HK-2 (cell line): ENCODE results near the gene CIC.

Experiments used
- DNase-seq: peaks from one replicate; pipeline ENCODE4 v3.0.0-alpha.2; 2018; ENCODE audit not compliant: unreplicated experiment

Gene CIC

DNA sequence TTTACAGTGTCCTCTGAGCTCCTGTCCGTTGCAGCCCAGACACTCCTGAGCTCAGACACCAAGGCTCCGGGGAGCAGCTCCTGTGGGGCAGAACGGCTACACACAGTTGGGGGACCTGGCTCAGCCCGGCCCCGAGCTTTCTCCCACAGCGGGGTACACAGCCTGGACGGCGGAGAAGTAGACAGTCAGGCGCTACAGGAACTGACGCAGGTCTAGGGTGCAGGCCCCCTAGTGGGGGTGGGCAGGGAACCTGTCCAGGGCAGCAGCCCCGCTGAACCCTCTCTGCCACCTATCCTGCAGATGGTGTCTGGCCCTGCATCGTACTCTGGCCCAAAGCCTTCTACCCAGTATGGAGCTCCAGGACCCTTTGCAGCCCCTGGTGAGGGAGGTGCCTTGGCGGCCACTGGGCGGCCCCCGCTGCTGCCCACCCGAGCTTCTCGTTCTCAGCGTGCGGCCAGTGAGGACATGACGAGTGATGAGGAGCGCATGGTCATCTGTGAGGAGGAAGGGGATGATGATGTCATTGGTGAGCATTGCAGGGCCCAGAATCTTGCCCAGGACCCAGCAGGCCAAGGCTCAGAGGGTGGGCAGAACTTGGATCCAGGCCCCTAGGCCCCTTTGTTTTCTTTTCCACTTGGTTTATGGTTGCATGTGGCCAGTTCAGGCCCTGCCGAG lies 20.0 kb downstream of the CIC start:
- no peak for DNase-seq

DNA sequence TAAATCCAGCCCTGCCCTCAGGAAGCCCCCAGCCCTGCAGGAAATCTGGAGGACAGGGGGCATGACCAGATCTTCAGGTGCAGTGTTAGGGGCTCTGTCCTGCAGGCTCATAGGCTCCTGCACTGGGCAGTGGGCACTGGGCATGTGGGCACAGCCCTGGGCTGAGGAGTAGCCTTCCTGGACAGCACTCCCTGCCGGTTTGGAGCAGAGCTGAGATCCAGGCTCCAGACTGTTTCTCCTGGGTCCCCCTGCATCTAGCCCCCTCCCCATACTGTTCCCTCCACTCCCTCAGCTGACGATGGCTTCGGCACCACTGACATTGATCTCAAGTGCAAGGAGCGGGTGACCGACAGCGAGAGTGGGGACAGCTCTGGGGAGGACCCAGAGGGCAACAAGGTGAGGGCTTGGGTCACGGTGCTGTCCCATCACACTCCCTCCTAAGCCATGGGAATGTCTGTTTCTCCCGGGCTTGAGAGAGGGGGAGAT lies 20.5 kb downstream of the CIC start:
- DNase-seq, result no peak

DNA sequence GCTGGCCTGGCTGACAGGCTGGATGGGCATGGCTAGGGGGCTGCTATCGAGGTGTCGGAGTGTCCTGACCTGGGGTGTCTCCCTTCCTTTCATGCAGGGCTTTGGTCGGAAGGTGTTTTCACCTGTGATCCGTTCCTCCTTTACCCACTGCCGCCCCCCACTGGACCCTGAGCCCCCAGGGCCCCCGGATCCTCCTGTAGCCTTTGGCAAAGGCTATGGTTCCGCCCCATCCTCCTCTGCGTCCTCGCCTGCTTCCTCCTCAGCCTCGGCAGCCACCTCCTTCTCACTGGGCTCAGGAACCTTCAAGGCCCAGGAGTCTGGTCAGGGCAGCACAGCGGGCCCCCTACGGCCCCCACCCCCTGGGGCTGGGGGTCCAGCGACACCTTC lies 21.1 kb downstream of the CIC start:
- no peak for DNase-seq

DNA sequence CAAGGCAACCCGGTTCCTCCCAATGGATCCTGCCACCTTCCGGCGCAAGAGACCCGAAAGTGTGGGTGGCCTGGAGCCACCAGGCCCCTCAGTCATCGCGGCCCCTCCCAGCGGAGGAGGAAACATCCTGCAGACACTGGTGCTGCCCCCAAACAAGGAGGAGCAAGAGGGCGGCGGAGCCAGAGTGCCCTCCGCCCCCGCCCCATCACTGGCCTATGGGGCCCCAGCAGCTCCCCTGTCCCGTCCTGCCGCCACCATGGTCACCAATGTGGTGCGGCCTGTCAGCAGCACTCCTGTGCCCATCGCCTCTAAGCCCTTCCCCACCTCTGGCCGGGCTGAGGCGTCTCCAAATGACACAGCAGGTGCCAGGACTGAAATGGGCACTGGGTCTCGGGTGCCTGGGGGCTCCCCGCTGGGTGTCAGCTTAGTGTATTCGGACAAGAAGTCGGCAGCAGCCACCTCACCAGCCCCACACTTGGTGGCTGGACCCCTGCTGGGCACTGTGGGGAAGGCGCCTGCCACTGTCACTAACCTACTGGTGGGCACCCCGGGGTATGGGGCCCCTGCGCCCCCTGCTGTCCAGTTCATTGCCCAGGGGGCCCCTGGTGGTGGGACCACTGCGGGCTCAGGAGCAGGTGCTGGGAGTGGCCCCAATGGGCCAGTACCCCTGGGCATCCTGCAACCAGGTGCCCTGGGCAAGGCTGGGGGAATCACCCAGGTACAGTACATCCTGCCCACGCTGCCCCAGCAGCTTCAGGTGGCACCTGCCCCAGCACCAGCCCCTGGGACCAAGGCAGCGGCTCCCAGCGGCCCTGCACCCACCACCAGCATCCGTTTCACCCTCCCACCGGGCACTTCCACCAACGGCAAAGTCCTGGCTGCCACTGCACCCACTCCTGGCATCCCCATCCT lies 21.7 kb downstream of the CIC start:
- peak; percentile 51 for DNase-seq

DNA sequence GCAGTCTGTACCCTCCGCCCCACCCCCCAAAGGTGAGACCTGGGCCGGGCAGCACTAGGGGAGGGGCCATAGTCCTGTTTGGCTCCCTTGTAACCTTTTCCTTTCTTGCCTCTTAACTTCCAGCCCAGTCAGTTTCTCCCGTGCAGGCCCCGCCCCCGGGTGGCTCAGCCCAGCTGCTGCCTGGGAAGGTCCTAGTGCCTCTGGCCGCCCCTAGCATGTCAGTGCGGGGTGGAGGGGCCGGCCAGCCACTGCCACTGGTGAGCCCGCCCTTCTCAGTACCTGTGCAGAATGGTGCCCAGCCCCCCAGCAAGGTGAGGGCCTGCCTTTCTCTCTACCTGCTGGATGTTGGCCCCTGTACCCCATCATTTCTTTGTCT lies 22.4 kb downstream of the CIC start:
- no peak for DNase-seq

DNA sequence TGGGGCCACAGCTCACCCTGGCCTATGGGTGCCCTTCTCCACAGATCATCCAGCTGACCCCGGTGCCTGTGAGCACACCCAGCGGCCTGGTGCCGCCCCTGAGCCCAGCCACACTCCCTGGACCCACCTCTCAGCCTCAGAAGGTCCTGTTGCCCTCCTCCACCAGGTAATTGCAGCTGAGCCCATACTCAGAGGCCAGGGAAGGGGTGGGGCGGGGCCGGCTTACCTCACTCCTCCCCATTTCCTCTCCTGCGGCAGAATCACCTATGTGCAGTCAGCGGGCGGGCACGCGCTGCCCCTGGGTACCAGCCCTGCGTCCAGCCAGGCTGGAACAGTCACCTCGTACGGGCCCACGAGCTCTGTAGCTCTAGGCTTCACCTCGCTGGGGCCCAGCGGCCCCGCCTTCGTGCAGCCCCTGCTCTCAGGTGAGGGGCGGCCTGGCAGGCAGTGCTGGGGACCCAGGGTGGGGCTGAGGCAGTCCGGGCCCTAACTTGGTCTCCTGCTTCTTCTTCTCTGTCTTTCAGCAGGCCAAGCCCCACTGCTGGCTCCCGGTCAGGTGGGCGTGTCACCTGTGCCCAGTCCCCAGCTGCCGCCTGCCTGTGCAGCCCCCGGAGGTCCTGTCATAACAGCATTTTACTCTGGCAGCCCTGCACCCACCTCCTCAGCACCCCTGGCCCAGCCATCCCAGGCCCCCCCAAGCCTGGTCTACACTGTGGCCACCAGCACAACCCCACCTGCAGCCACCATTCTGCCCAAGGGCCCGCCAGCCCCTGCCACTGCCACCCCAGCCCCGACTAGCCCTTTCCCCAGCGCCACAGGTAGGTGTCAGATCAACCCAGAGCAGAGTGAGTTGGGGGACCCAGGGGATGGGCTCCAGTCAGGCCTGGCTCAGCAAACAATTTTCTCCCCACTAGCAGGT lies 23.2 kb downstream of the CIC start:
- no peak for DNase-seq

DNA sequence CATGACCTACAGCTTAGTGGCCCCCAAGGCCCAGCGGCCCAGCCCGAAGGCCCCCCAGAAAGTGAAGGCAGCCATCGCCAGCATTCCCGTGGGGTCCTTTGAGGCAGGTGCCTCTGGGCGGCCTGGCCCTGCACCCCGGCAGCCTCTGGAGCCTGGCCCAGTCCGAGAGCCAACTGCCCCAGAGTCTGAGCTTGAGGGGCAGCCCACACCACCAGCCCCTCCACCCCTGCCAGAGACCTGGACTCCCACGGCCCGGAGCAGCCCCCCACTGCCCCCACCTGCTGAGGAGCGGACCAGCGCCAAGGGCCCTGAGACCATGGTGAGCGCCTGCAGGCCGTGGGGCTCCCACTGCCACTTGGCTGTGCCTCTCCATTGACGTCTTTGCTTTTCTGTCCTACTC lies 23.9 kb downstream of the CIC start:
- DNase-seq, result no peak

DNA sequence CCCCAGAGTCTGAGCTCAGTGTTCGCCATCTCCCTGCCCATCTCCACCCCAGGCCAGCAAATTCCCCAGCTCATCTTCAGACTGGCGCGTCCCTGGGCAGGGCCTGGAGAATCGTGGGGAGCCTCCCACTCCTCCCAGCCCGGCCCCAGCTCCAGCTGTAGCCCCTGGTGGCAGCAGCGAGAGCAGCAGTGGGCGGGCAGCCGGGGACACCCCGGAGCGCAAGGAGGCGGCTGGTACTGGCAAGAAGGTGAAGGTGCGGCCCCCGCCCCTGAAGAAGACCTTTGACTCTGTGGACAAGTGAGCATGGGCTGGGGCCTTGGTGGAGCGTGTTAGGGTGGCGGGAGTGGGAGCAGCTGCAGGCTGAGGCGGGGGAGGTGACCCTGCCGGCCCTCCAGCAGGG lies 24.5 kb downstream of the CIC start:
- no peak for DNase-seq

DNA sequence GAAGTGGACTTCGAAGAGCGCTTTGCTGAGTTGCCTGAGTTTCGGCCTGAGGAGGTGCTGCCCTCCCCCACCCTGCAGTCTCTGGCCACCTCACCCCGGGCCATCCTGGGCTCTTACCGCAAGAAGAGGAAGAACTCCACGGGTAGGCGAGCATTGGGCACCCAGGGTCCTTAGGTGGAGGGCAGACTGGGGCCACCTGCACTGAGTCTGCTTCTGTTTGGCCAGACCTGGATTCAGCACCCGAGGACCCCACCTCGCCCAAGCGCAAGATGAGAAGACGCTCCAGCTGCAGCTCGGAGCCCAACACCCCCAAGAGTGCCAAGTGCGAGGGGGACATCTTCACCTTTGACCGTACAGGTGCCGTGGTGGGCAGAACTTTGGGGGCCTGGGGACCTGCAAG lies 24.9 kb downstream of the CIC start:
- no peak for DNase-seq

DNA sequence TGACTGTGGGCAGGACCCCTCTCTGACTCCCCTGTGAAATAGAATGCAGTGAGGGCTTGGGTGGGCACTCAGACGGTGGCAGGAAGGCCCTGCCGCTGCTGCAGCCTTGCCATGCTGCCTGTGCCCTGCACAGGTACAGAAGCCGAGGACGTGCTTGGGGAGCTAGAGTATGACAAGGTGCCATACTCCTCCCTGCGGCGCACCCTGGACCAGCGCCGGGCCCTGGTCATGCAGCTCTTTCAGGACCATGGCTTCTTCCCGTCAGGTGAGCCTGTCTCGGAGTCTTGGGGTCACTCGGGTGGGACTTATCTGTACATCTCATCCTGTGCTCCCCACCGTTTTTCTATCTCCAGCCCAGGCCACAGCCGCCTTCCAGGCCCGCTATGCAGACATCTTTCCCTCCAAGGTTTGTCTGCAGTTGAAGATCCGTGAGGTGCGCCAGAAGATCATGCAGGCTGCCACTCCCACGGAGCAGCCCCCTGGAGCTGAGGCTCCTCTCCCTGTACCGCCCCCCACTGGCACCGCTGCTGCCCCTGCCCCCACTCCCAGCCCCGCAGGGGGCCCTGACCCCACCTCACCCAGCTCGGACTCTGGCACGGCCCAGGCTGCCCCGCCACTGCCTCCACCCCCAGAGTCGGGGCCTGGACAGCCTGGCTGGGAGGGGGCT lies 25.6 kb downstream of the CIC start:
- DNase-seq, result no peak

DNA sequence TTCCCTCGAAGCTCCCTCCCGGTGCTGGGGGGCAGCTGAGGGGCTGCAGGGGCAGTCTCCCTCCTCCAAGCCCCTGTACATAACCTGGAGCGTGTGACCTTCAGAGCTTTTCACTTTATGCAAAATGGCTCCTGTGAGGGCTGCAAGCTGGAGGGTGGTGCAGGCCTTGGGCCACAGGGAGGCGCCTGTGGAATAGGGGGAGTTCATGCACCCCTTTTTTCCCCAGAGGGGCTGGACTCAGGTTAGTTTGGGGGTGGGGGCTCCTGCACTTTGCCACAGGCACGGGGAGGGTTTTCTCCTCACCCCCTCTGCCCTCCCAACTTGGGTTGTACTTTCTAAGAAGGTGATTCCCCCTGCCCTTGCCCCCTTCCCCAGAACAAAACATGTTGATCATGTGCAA lies 26.3 kb downstream of the CIC start:
- no peak for DNase-seq

DNA sequence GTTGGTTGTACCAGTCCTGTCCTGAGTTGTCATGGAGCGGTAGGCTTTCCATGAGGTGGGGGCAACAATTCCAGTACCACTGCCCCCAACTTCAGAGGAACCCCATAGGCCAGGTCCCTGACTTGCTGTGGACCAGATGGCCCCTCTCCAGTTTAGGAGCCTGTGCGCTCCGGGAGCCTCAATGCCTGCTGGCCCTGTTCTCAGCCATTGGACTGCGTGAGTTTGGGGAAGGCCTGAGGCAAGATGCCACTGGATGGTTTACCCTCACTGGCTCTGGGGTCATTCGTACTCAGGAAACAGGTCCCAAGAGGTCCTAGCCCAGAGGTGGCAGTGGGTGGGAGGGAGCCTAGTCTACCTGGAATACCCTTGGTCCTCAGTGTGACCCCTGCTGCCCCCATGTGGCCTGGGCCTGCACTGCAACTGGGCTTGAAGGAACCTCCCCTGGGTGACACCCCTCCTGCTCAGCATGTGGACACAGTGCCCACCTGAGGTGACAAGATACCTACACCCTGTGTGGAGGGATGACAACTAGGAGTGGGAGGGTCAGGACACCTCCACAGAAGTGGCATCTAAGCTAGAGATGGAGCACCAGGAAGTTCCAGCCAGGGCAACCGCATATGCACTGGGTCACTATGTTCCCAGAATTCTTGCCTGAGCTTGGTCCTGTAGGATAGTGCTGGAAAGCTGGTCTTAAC lies 26.9 kb downstream of the CIC start:
- DNase-seq, result peak; percentile 87

DNA sequence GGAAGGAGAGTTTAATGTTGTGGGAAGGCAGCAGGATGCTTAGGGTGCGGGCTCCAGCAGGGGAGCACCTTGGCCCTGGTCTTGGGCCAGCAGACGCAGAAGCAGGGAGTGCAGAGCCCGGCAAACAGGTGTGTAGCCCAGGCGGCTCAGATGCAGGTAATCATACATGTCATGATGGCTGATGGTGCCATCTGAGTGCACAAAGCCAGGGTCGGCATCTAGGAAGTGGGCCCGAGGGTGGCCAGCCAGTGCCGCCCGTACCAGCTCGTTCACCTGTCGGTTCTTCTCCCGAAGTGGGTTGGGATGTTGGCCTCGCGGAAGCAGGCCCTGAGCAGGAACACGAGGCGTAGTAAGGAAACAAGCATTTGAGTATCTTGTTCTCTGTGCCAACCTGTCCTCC lies 28.0 kb downstream of the CIC start:
- no peak for DNase-seq

DNA sequence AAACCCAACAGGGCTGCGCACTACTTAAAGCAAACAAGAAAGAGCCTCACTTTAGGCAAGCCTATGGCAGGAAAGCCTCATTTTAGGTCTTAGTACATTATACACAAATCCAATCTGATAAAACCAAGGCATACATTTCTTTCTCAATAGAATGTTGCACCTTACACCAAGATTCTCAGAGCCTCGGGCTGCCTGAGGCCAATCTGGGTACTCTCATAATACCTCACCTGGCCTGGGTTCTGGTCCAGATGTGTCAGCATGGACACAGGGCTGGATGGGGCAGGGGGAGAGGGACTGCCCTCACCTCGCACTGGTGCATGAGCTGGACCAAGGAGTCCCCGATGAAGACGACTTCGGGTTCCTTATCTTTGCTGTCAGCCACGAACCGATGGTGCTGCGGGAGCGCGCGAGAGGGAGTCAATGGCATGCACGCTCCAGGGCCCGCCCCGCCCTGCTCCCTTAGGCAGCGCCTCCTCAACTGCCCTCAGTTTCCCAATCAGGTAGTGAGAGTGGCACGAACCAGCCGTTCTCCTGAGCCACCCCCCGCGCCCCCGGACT lies 32.7 kb downstream of the CIC start, which contains the start of gene PRR19:
PRR19 (plus strand) TSS at position 487 of the 558 bp plus-strand sequence. CDS start 7,453 bp downstream, outside the sequence.
- peak; percentile 40 for DNase-seq

DNA sequence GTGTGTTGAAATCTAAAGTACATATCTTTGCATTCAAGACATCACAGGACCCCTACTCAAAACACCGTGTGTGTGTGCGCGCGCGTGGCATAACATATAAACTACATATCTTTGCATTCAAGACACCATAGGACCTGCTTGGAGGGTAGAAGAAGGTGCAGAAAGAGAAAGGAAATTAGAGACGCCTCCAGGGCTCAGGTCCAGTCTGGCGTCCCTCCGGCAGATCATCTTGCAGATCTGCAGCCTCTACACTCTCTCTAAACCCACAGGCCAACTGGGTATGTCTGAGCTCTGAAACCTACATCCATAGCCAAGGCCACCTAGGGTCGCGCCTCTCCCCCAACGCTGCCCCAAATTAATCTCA lies 34.0 kb downstream of the CIC start:
- DNase-seq, result no peak

DNA sequence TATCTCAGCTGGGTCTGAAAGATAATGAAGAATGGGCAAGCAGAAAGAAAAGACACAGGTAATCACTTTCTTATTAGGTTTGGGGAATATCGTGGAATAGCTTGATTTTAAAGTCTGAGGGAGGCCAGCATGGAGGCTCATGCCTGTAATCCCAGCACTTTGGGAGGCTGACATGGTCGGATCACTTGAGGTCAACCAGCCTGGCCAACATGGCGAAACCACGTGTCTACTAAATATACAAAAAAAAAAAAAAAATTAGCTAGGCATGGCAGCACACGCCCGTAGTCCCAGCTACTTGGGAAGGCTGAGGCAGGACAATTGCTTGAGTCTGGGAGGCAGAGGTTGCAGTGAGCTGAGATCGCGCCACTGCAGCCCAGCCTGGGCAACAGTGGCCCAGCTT lies 34.8 kb downstream of the CIC start:
- no peak for DNase-seq

DNA sequence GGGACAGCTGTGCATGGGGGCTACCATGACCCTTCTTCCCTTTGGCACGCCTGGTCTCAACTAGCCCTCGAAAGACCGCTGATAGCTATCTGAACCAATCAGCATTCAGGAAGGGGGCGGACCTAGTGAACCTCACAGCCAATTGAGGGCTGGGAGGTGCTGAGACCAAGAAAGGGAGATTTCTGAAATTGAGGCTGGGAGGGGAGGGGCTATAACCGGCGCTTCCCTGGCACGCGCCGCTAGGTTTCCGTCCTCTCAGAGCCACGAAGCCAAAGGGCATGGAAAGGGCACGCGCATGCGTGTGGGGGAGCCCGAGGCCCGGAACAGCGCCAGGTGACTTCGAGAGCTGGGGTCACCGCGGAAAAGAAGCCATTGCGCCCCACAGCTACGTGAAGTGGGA lies 37.6 kb downstream of the CIC start:
- no peak for DNase-seq

DNA sequence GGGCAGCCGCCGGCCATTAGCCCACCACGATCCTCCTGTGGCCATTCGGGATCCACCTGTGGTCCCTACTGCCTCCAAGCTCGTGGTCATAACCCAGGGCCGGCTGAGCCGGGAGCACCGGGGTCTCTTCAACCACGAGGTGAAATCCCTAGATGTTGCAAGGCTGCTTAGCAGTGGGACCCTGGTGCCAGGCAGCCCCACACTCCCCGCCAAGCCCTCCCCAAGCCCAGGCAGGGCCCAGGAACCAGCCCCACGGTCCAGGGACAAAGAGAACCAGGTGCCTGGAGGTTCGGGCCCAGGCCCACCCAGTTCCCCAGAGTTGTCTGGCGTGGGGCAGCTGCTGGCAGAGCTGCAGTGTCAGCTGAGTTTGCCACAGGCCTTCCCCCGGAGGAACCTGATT lies 40.6 kb downstream of the CIC start:
- DNase-seq, result no peak

DNA sequence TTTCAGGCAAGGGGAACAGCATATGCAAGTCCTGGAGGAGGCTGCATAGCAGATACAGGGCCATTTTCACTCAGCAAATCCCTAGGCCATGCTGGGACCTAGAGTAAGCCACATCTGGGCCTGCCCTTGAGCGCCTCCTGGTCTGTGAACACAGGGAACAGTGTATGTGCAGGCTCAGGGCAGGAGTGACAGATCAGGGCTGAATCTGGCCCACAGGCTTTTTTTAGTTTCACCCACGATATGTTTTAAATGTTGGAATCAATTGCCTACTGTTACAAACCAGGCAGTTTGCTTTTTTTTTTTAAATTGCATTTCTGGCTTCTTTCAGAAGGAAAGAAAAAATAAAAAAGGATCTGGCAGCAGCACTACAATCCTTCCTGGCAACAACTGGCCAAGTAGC lies 42.6 kb downstream of the CIC start:
- DNase-seq, result no peak

DNA sequence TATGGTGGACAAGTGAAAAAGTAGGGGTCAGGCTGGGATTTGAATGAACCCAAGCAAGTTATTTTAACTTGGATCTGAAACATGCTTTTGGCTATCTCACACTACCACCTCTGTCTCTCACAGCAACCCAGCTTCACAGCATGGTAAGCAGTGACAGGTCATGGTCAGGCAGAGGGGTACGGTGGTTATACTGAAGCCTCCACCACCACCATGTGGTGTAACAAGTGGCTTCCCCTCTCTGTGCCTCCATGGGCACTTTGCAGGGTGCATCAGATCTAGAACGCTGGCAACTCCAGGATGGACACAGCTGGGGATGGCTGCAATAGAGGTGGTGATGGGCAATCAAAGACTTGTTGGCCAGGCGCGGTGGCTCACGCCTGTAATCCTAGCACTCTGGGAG lies 43.3 kb downstream of the CIC start:
- no peak for DNase-seq
